Vagina (tissue), 2 donors: ENCODE results near the gene PAPPA. TPM values are rescaled to one million over a fixed set of nuclear protein-coding genes. Genes with fewer than 3 reads are reported as not detected.

Experiments
- DNase-seq, 2 donors: peaks; one replicate each; pipeline ENCODE4 v3.0.0-alpha.2; 2017; ENCODE audit errors: extremely low spot score in 2 of 2
- H3K27ac ChIP-seq: fragments of 200-600 bp; sonication (generic); one replicate; pipeline ENCODE4 v1.5.1; 2019
- H3K27me3 ChIP-seq: fragments of 200-600 bp; sonication (generic); one replicate; pipeline ENCODE4 v1.5.1; 2019
- H3K36me3 ChIP-seq, 2 donors: fragments of 200-600 bp; sonication (generic); one replicate each; pipeline ENCODE4 v1.5.1; 2017 to 2019
- H3K4me1 ChIP-seq: fragments of 200-600 bp; sonication (generic); one replicate; pipeline ENCODE4 v1.5.1; 2019
- H3K4me3 ChIP-seq, 2 donors: fragments of 200-600 bp; sonication (generic); 1 replicate in 1 of 2; 2 replicates in 1 of 2; pipeline ENCODE4 v1.5.1; 2016 to 2019
- H3K9me3 ChIP-seq: fragments of 200-600 bp; sonication (generic); one replicate; pipeline ENCODE4 v1.5.1; 2019
- CTCF ChIP-seq, 3 experiments: fragments of 450-650 bp in 2 of 3; fragments of 200-600 bp in 1 of 3; sonication (generic) in 1 of 3; IDR thresholded peaks; one replicate each; pipeline ENCODE4 v1.5.1; 2017 to 2019; ENCODE audit warnings: antibody characterized with exemption in 3 of 3, mild to moderate bottlenecking in 2 of 3, moderate library complexity in 2 of 3
- POLR2A ChIP-seq, 2 donors: fragments of 450-650 bp; IDR thresholded peaks; one replicate each; pipeline ENCODE4 v1.6.1; 2017; ENCODE audit warnings: antibody characterized with exemption in 2 of 2, mild to moderate bottlenecking in 2 of 2, moderate library complexity in 2 of 2
- POLR2AphosphoS5 ChIP-seq, 2 donors: sonication (generic); formaldehyde crosslinking; IDR thresholded peaks; one replicate each; pipeline ENCODE4 v1.9.0; 2017; ENCODE audit warnings: antibody characterized with exemption in 2 of 2, mild to moderate bottlenecking in 2 of 2, low read depth in 1 of 2; ENCODE audit not compliant: insufficient read depth in 1 of 2
- intact Hi-C: fragments of 100-400 bp; cut with DNase I; formaldehyde crosslinking; loops from one replicate; pipeline ENCODE4 v1.15.1; 2023
- total RNA-seq: library from RNA; depleted of rRNA; stranded (reverse); fragments of >200 nt; gene quantifications from one replicate; pipeline ENCODE4 v1.2.3, GENCODE V29; 2016

PAPPA gene
- total RNA-seq, 1 donor from 2014 or later = 4.4 TPM

GRCh38 chr9:116320290-116320689, 166.7 kb downstream of the PAPPA start:
- intact Hi-C loops = no loop called here
- TF ChIP-seq POLR2AphosphoS5 (IDR thresholded peaks at IDR 0.05; ENCODE audit: insufficient read depth in 1 of 2, low read depth in 1 of 2) (no peak), POLR2A (IDR thresholded peaks at IDR 0.05) (no peak), CTCF (IDR thresholded peaks at IDR 0.05) (no peak)
- Histone ChIP-seq H3K36me3 (no peaks in the 10 kb centered on the region), H3K4me3 (no peak overlapping the region), H3K27me3 (no peaks in the 10 kb centered on the region), H3K9me3 (no peaks in the 10 kb centered on the region), H3K4me1 (peaks cover 12% of the 10 kb centered on the region), H3K27ac (peak overlapping the region; percentile 68)
- DNase-seq = no peak

- intact Hi-C loops = no loop called here
- H3K4me3 ChIP-seq = no peak overlapping the region
- no peaks in the 10 kb centered on the region for H3K9me3 ChIP-seq
- TF ChIP-seq POLR2AphosphoS5 (IDR thresholded peaks at IDR 0.05; ENCODE audit: insufficient read depth in 1 of 2, low read depth in 1 of 2) = no peak
- no peak for TF ChIP-seq CTCF (IDR thresholded peaks at IDR 0.05)
- no peak for TF ChIP-seq POLR2A (IDR thresholded peaks at IDR 0.05)
- no peak for DNase-seq
- no peaks in the 10 kb centered on the region for H3K36me3 ChIP-seq
- no peaks in the 10 kb centered on the region for H3K27me3 ChIP-seq
- no peak overlapping the region for H3K27ac ChIP-seq
- H3K4me1 ChIP-seq = peaks cover 8% of the 10 kb centered on the region
Measured at GRCh38 chr9:116322521-116322920, 168.9 kb downstream of the PAPPA start.

- TF ChIP-seq POLR2A (IDR thresholded peaks at IDR 0.05) = no peak
- no peak for TF ChIP-seq CTCF (IDR thresholded peaks at IDR 0.05)
- no peak for TF ChIP-seq POLR2AphosphoS5 (IDR thresholded peaks at IDR 0.05; ENCODE audit: insufficient read depth in 1 of 2, low read depth in 1 of 2)
Measured at GRCh38 chr9:116323012-116323411, 169.4 kb downstream of the PAPPA start.

GRCh38 chr9:116323571-116323970, 170.0 kb downstream of the PAPPA start:
- Histone ChIP-seq H3K36me3 (no peaks in the 10 kb centered on the region), H3K4me3 (no peak overlapping the region), H3K27me3 (no peaks in the 10 kb centered on the region), H3K9me3 (no peaks in the 10 kb centered on the region), H3K27ac (peak overlapping the region; percentile 9), H3K4me1 (no peaks in the 10 kb centered on the region)
- intact Hi-C loops = no loop called here
- no peak for DNase-seq
- no peak for TF ChIP-seq POLR2A (IDR thresholded peaks at IDR 0.05)

More at GRCh38 chr9:116323012-116323411, 169.4 kb downstream of the PAPPA start:
- intact Hi-C loops = no loop called here
- Histone ChIP-seq H3K36me3 (no peaks in the 10 kb centered on the region), H3K27ac (no peak overlapping the region), H3K4me1 (peaks cover 4% of the 10 kb centered on the region), H3K9me3 (no peaks in the 10 kb centered on the region), H3K4me3 (no peak overlapping the region), H3K27me3 (no peaks in the 10 kb centered on the region)
- no peak for DNase-seq

GRCh38 chr9:116325924-116326323, 172.3 kb downstream of the PAPPA start:
- intact Hi-C loops = no loop called here
- H3K27me3 ChIP-seq = no peaks in the 10 kb centered on the region
- H3K4me1 ChIP-seq = no peaks in the 10 kb centered on the region
- H3K36me3 ChIP-seq = no peaks in the 10 kb centered on the region
- no peak overlapping the region for H3K4me3 ChIP-seq
- DNase-seq = no peak
- H3K27ac ChIP-seq = no peak overlapping the region
- no peaks in the 10 kb centered on the region for H3K9me3 ChIP-seq
- TF ChIP-seq POLR2A (IDR thresholded peaks at IDR 0.05) = no peak
- no peak for TF ChIP-seq CTCF (IDR thresholded peaks at IDR 0.05)
- no peak for TF ChIP-seq POLR2AphosphoS5 (IDR thresholded peaks at IDR 0.05; ENCODE audit: insufficient read depth in 1 of 2, low read depth in 1 of 2)
